GM23248 (cell line): ENCODE data around the gene KLHDC7B. TPM values are rescaled to one million over a fixed set of nuclear protein-coding genes. Genes with fewer than 3 reads are reported as not detected.

Experiments
- DNase-seq: peaks from one replicate; pipeline ENCODE4 v3.0.0-alpha.2; 2015
- H2AFZ ChIP-seq: fragments of 200-600 bp; sonication (generic); 2 replicates; pipeline ENCODE4 v1.6.1; 2016; ENCODE audit warnings: antibody characterized with exemption
- H3F3A ChIP-seq: fragments of 200-600 bp; sonication (generic); 2 replicates; pipeline ENCODE4 v1.6.1; 2016; ENCODE audit warnings: mild to moderate bottlenecking, antibody characterized with exemption, mixed run types; ENCODE audit not compliant: insufficient read depth
- H3K27ac ChIP-seq: fragments of 200-600 bp; sonication (generic); 2 replicates; pipeline ENCODE4 v1.5.1; 2016; ENCODE audit warnings: mild to moderate bottlenecking
- H3K27me3 ChIP-seq: fragments of 200-600 bp; sonication (generic); replicated peaks from 2 replicates; pipeline ENCODE4 v1.6.1; 2016; ENCODE audit warnings: mild to moderate bottlenecking; ENCODE audit not compliant: insufficient read depth
- H3K36me3 ChIP-seq: fragments of 200-600 bp; sonication (generic); 2 replicates; pipeline ENCODE4 v1.6.1; 2016; ENCODE audit warnings: low read depth, mild to moderate bottlenecking
- H3K4me1 ChIP-seq: fragments of 200-600 bp; sonication (generic); 2 replicates; pipeline ENCODE4 v1.6.1; 2016; ENCODE audit warnings: mild to moderate bottlenecking; ENCODE audit not compliant: insufficient read depth
- H3K4me2 ChIP-seq: fragments of 200-600 bp; sonication (generic); one replicate; pipeline ENCODE4 v1.6.1; 2016; ENCODE audit warnings: mild to moderate bottlenecking; ENCODE audit not compliant: unreplicated experiment
- H3K4me3 ChIP-seq: fragments of 200-600 bp; sonication (generic); 2 replicates; pipeline ENCODE4 v1.5.1; 2016; ENCODE audit warnings: mild to moderate bottlenecking
- H3K79me2 ChIP-seq: fragments of 200-600 bp; sonication (generic); 2 replicates; pipeline ENCODE4 v1.6.1; 2016; ENCODE audit warnings: mild to moderate bottlenecking; ENCODE audit not compliant: insufficient read depth
- H3K9ac ChIP-seq: fragments of 200-600 bp; sonication (generic); 2 replicates; pipeline ENCODE4 v1.6.1; 2016; ENCODE audit warnings: mild to moderate bottlenecking
- H3K9me2 ChIP-seq: fragments of 200-600 bp; sonication (generic); 2 replicates; pipeline ENCODE4 v1.6.1; 2016; ENCODE audit warnings: mixed run types, mild to moderate bottlenecking, moderate library complexity; ENCODE audit not compliant: insufficient read depth
- H3K9me3 ChIP-seq: fragments of 200-600 bp; sonication (generic); one replicate; pipeline ENCODE4 v1.6.1; 2017; ENCODE audit warnings: low read depth
- H4K20me1 ChIP-seq: fragments of 200-600 bp; sonication (generic); 2 replicates; pipeline ENCODE4 v1.6.0; 2016; ENCODE audit not compliant: insufficient read depth
- EZH2 ChIP-seq: fragments of 200-600 bp; sonication (generic); IDR thresholded peaks from 2 replicates; pipeline ENCODE4 v1.6.1; 2018; ENCODE audit warnings: antibody characterized with exemption, mild to moderate bottlenecking; ENCODE audit not compliant: insufficient read depth, poor library complexity, severe bottlenecking
- EZH2phosphoT487 ChIP-seq: fragments of 200-600 bp; sonication (generic); IDR thresholded peaks from 2 replicates; pipeline ENCODE4 v1.6.1; 2018; ENCODE audit warnings: antibody characterized with exemption, moderate library complexity, mild to moderate bottlenecking, low read depth; ENCODE audit not compliant: insufficient read depth
- WGBS, 2 experiments: methylation state at CpG; one replicate each; pipeline ENCODE4 v1.1.6; 2015 to 2017; ENCODE audit warnings: low lambda C conversion rate in 2 of 2, low coverage in 1 of 2; ENCODE audit errors: missing lambda C conversion rate in 2 of 2; 5-methylcytosine and 5-hydroxymethylcytosine counted together
- in situ Hi-C: fragments of 300-500 bp; cut with MboI; formaldehyde crosslinking; loops from 2 replicates; pipeline ENCODE4 v1.15.0; 2020
- polyA plus RNA-seq: library from polyadenylated mRNA; unstranded; fragments of >200 nt; fragmentation: Nextera tagmentation; extraction: Ambion mirVana; gene quantifications from 2 replicates; pipeline ENCODE4 v1.2.1, GENCODE V29; 2016
- total RNA-seq: library from RNA; depleted of rRNA; stranded (reverse); fragments of >200 nt; shearing (Covaris generic); gene quantifications from 2 replicates; pipeline ENCODE4 v1.2.3, GENCODE V29; 2014

The KLHDC7B gene
- total and polyA plus RNA-seq, 2 experiments from 2014 or later, result 0.06 TPM; not detected in 1

DNA sequence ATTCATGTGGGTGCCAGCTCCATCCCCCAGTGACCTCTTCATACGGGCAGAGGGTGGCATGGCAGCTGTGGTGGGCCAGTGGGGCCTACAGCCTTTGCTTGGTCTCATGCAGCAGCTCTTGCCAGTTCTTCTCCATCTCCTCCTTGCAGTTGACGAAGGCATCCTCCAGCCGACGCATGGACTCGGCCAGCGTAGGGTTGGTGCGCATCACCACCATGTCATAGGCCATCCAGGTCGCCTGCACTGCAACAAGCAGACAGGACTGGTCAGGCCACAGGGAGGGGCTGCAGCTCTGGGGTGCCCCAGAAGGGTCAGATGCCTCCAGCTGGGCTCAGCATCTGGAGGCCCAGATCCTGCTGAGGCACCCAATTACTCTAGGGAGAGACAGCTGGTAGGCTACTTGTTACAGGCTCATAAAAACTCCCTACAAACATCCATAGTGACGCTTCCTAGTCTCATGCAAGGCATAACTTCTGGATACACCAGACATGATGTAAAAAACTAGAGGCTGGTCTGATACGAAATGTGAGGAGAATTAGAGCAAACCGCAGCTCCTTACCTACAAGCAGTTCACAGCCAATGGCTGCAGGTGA is 5.6 kb downstream of the KLHDC7B start:
- Histone ChIP-seq H2AFZ (no peak overlapping the region), H3K9ac (no peak overlapping the region), H3K9me2 (no peaks in the 10 kb centered on the region), H3K36me3 (no peaks in the 10 kb centered on the region), H3K27me3 (peaks cover 8% of the 10 kb centered on the region), H3K79me2 (no peaks in the 10 kb centered on the region), H3K4me1 (no peaks in the 10 kb centered on the region), H3K4me3 (no peak overlapping the region), H3K4me2 (no peak overlapping the region), H3F3A (no peaks in the 10 kb centered on the region), H4K20me1 (no peaks in the 10 kb centered on the region), H3K9me3 (no peaks in the 10 kb centered on the region), H3K27ac (no peak overlapping the region)
- TF ChIP-seq EZH2phosphoT487, result no peak
- no peak for TF ChIP-seq EZH2
- in situ Hi-C loops, result no loop called here
- WGBS, 2 experiments, result 84 to 88% methylated on average over 11 of the region's 11 CpGs
- DNase-seq, result no peak

DNA sequence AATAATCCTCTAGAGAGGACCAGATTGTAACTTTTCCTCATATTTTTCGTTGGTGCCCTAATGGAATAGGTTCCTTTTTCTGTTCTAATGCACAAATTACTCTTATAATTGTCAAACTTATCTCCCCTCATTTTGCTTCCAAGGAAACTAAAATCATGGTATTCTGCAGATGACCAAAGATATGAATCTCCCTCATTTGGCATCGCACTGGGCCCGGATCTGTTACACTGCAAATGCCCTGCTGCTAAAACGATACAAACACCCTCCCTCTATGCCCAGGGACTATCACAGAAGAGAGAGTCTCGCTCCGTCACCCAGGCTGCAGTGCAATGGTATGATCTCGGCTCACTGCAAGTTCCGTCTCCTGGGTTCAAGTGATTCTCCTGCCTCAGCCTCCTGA is 7.6 kb downstream of the KLHDC7B start:
- Histone ChIP-seq H3K9me2 (no peaks in the 10 kb centered on the region), H3K27me3 (peaks cover 2% of the 10 kb centered on the region), H4K20me1 (no peaks in the 10 kb centered on the region), H3K9me3 (no peaks in the 10 kb centered on the region), H3K4me1 (no peaks in the 10 kb centered on the region), H3F3A (no peaks in the 10 kb centered on the region), H3K9ac (no peak overlapping the region), H3K4me2 (no peak overlapping the region), H3K27ac (no peak overlapping the region), H3K4me3 (no peak overlapping the region), H3K79me2 (no peaks in the 10 kb centered on the region), H2AFZ (no peak overlapping the region), H3K36me3 (no peaks in the 10 kb centered on the region)
- in situ Hi-C loops, result no loop called here
- no peak for TF ChIP-seq EZH2
- no peak for TF ChIP-seq EZH2phosphoT487
- DNase-seq, result no peak
- WGBS, 2 experiments, result 68 to 74% methylated on average over 8 of the region's 8 CpGs

DNA sequence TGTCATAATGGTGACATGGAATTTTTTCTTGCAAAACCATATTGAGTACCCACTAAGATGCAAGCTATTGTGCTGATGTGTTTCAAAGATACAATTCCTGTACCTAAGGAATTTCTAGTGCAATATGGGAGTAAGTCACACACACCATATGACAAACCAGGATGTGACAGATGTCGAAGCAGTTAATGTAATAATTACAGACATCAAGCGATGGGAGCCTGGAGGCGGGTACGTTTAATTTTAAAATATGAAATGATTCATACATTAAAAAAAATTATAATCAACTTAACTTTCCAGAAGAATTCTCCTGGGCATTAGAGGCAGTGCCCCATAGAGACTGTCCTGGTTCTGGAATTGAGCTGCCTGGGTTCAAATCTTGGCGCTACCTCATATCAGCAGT is 11.0 kb downstream of the KLHDC7B start:
- Histone ChIP-seq H2AFZ (no peak overlapping the region), H3K4me2 (no peak overlapping the region), H4K20me1 (no peaks in the 10 kb centered on the region), H3K36me3 (no peaks in the 10 kb centered on the region), H3K9me3 (no peaks in the 10 kb centered on the region), H3K9ac (no peak overlapping the region), H3F3A (no peaks in the 10 kb centered on the region), H3K9me2 (no peaks in the 10 kb centered on the region), H3K27ac (no peak overlapping the region), H3K27me3 (no peaks in the 10 kb centered on the region), H3K4me3 (no peak overlapping the region), H3K79me2 (no peaks in the 10 kb centered on the region), H3K4me1 (no peaks in the 10 kb centered on the region)
- WGBS, 2 experiments, result 15 to 20% methylated on average over 5 of the region's 5 CpGs
- no peak for DNase-seq
- in situ Hi-C loops, result no loop called here
- TF ChIP-seq EZH2 (no peak), EZH2phosphoT487 (no peak)

DNA sequence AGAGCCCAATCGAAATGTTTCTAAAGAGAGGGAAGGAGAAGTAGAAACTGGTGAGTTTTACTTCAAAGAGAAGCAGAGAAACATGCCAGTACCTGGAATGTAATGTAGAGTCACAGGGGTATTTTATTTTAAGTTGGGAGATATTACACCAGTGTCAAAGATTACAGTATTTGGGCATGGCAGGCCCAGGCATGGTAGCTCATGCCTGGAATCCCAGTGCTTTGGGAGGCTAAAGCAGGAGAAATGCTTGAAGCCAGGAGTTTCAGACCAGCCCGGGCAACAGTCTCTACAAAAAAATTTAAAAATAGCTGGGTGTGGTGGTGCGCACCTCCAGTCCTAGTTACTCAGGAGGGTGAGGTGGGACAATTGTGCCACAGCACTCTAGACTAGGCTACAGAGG is 14.3 kb downstream of the KLHDC7B start:
- no peaks in the 10 kb centered on the region for H3K27me3 ChIP-seq
- H3K27ac ChIP-seq, result no peak overlapping the region
- no peak overlapping the region for H3K9ac ChIP-seq
- H3K9me2 ChIP-seq, result no peaks in the 10 kb centered on the region
- H3K9me3 ChIP-seq, result no peaks in the 10 kb centered on the region
- TF ChIP-seq EZH2, result no peak
- no peak for TF ChIP-seq EZH2phosphoT487
- DNase-seq, result no peak
- no peak overlapping the region for H3K4me2 ChIP-seq
- H3K4me1 ChIP-seq, result no peaks in the 10 kb centered on the region
- in situ Hi-C loops, result no loop called here
- no peak overlapping the region for H2AFZ ChIP-seq
- H3F3A ChIP-seq, result no peaks in the 10 kb centered on the region
- WGBS, 2 experiments, result 92 to 93% methylated on average over 3 of the region's 3 CpGs
- no peaks in the 10 kb centered on the region for H3K36me3 ChIP-seq
- no peak overlapping the region for H3K4me3 ChIP-seq
- no peaks in the 10 kb centered on the region for H4K20me1 ChIP-seq
- H3K79me2 ChIP-seq, result no peaks in the 10 kb centered on the region
